Right ventricle myocardium inferior (tissue), 1 donor: ENCODE results near the gene CACNB4. TPM values are rescaled to one million over a fixed set of nuclear protein-coding genes. Genes with fewer than 3 reads are reported as not detected.
A peak's percentile ranks its signal among the peaks of the same experiment; 100 is the strongest.

ENCODE experiments used
- ATAC-seq: fragments of 200-7000 bp; cut with Tn5 transposase; one replicate; pipeline ENCODE4 v1.9.1; 2020; ENCODE audit warnings: mild to moderate bottlenecking, moderate library complexity
- DNase-seq: peaks from one replicate; pipeline ENCODE4 v3.0.0; 2021; ENCODE audit errors: missing footprints
- intact Hi-C: fragments of 100-400 bp; cut with DNase I; formaldehyde crosslinking; loops from one replicate; pipeline ENCODE4 v1.11.0; 2022
- total RNA-seq: library from RNA; stranded (reverse); fragmentation: NEBNext Ultra II Directional; extraction: Animal tissue kit (Norgen Biotek cat#: 25700); gene quantifications from one replicate; pipeline ENCODE4 v1.2.1, GENCODE V29; 2021
- donor health status: DM: no; HTN: yes; CAD: no; lungs with severe emphysema.

CACNB4 gene
- total RNA-seq, 1 donor from 2014 or later, result 0.35 TPM

GRCh38 chr2:151828143-151828889 lies 270.5 kb downstream of the CACNB4 start, which contains the start of gene ARL5A:
Gene ARL5A (minus strand): TSS chr2:151828421. CDS start chr2:151828176, 245 bp downstream.
- peak; percentile 97 for DNase-seq
- intact Hi-C loops, result loop anchor here (5.0 to 10.0 kb wide), 2 partner anchors 174 to 886 kb away; partner anchors contain the start of genes ARL6IP6 and PRPF40A
- peak; percentile 99 for ATAC-seq

- DNase-seq, result peak; percentile 81
- peak; percentile 18 for ATAC-seq
- intact Hi-C loops, result loop anchor here (5.0 to 10.0 kb wide), 2 partner anchors 175 to 887 kb away; partner anchors contain the start of genes ARL6IP6 and PRPF40A
Measured at GRCh38 chr2:151827564-151828142, 271.2 kb downstream of the CACNB4 start.

GRCh38 chr2:151826737-151827157 lies 272.1 kb downstream of the CACNB4 start:
- intact Hi-C loops, result loop anchor here (5.0 to 10.0 kb wide), 2 partner anchors 176 to 888 kb away; partner anchors contain the start of genes ARL6IP6 and PRPF40A
- ATAC-seq (no peak), DNase-seq (no peak)

GRCh38 chr2:151824886-151825285 lies 274.0 kb downstream of the CACNB4 start:
- DNase-seq, result no peak
- ATAC-seq, result no peak
- intact Hi-C loops, result loop anchor here (5.0 to 10.0 kb wide), 2 partner anchors 177 to 890 kb away; partner anchors contain the start of genes ARL6IP6 and PRPF40A

- no peak for ATAC-seq
- no peak for DNase-seq
- intact Hi-C loops, result loop anchor here (10.0 kb wide), 1 partner anchor 891 kb away; the partner anchor contains the start of genes ARL6IP6 and PRPF40A
Measured at GRCh38 chr2:151823651-151824050, 275.2 kb downstream of the CACNB4 start.

- DNase-seq, result no peak
- intact Hi-C loops, result loop anchor here (10.0 kb wide), 1 partner anchor 895 kb away; the partner anchor contains the start of genes ARL6IP6 and PRPF40A
- no peak for ATAC-seq
Measured at GRCh38 chr2:151819920-151820319, 278.9 kb downstream of the CACNB4 start.

GRCh38 chr2:151817929-151818328 lies 280.9 kb downstream of the CACNB4 start:
- intact Hi-C loops, result no loop called here
- no peak for ATAC-seq
- no peak for DNase-seq

- ATAC-seq (no peak), DNase-seq (no peak)
- intact Hi-C loops, result no loop called here
Measured at GRCh38 chr2:151816843-151817242, 282.0 kb downstream of the CACNB4 start.

GRCh38 chr2:151815821-151816489 lies 282.9 kb downstream of the CACNB4 start:
- DNase-seq (no peak), ATAC-seq (no peak)
- intact Hi-C loops, result no loop called here

GRCh38 chr2:151810489-151810888 lies 288.4 kb downstream of the CACNB4 start:
- ATAC-seq (no peak), DNase-seq (no peak)
- intact Hi-C loops, result no loop called here

- intact Hi-C loops, result loop anchor here (10.0 kb wide), 1 partner anchor 194 kb away; no protein-coding TSS in a partner anchor
- no peak for ATAC-seq
Measured at GRCh38 chr2:151809073-151809383, 289.8 kb downstream of the CACNB4 start.

GRCh38 chr2:151808258-151809072 lies 290.4 kb downstream of the CACNB4 start:
- DNase-seq (no peak), ATAC-seq (no peak)
- intact Hi-C loops, result loop anchor here (10.0 kb wide), 1 partner anchor 194 kb away; no protein-coding TSS in a partner anchor

More at GRCh38 chr2:151809073-151809383, 289.8 kb downstream of the CACNB4 start:
- DNase-seq, result no peak

GRCh38 chr2:151805961-151806360 lies 292.9 kb downstream of the CACNB4 start:
- DNase-seq, result no peak
- no peak for ATAC-seq
- intact Hi-C loops, result loop anchor here (10.0 kb wide), 1 partner anchor 191 kb away; no protein-coding TSS in a partner anchor

GRCh38 chr2:151805343-151805742 lies 293.5 kb downstream of the CACNB4 start:
- DNase-seq (no peak), ATAC-seq (no peak)
- intact Hi-C loops, result loop anchor here (10.0 kb wide), 1 partner anchor 191 kb away; no protein-coding TSS in a partner anchor

GRCh38 chr2:151803811-151804210 lies 295.0 kb downstream of the CACNB4 start:
- DNase-seq, result no peak
- intact Hi-C loops, result loop anchor here (10.0 kb wide), 1 partner anchor 189 kb away; no protein-coding TSS in a partner anchor
- no peak for ATAC-seq

- no peak for DNase-seq
- intact Hi-C loops, result loop anchor here (10.0 kb wide), 1 partner anchor 188 kb away; no protein-coding TSS in a partner anchor
- no peak for ATAC-seq
Measured at GRCh38 chr2:151802315-151802714, 296.5 kb downstream of the CACNB4 start.

GRCh38 chr2:151799886-151800292 lies 299.0 kb downstream of the CACNB4 start:
- ATAC-seq (no peak), DNase-seq (no peak)
- intact Hi-C loops, result loop anchor here (10.0 kb wide), 1 partner anchor 185 kb away; no protein-coding TSS in a partner anchor

- intact Hi-C loops, result no loop called here
- DNase-seq (no peak), ATAC-seq (no peak)
Measured at GRCh38 chr2:151796774-151797173, 302.1 kb downstream of the CACNB4 start.
